AG10803 (cell line): ENCODE results near the gene NUF2.
A peak's percentile ranks its signal among the peaks of the same experiment; 100 is the strongest.
"Not testable (repeated sequence)": the region's sequence is repeated elsewhere in the genome, so short reads cannot be mapped to it uniquely, and the experiment has no call there.

ENCODE experiments used
- DNase-seq: peaks from one replicate; pipeline ENCODE4 v3.0.0; 2010; ENCODE audit warnings: low read depth
- H3K4me3 ChIP-seq: 2 replicates; pipeline ENCODE4 v1.5.1; 2011; ENCODE audit warnings: mild to moderate bottlenecking, low read length, control low read depth
- TF ChIP-seq, protein P1 (sequence below): conservative IDR thresholded peaks from 2 replicates; pipeline ENCODE4 v1.5.1; 2011; ENCODE audit warnings: mild to moderate bottlenecking, low read length, control low read depth, inconsistent platforms

The NUF2 gene

DNA sequence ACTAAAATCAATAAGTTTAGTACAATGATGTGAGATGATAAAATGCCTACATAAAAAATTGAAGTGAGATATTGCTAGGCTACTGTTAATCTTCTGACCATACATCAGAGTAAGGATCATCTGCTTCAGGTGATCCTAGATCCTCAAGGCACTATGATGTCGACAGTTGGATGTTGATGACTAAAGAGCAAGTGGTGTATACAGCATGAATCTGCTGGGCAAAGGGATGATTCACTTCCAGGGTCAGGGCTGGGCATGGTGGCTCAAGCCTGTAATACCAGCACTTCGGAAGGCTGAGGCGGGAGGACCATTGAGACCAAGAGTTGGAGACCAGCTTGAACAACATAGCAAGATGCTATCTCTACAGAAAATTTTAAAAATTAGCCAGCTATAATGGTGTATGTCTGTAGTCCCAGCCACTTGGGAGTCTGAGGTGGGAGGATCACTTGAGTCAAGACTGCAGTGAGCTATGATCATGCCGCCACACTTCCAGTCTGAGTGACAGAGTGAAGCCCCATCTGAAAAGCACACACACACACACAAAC is 24.6 kb downstream of the NUF2 start:
- DNase-seq = no peak
- TF ChIP-seq, protein P1, sequence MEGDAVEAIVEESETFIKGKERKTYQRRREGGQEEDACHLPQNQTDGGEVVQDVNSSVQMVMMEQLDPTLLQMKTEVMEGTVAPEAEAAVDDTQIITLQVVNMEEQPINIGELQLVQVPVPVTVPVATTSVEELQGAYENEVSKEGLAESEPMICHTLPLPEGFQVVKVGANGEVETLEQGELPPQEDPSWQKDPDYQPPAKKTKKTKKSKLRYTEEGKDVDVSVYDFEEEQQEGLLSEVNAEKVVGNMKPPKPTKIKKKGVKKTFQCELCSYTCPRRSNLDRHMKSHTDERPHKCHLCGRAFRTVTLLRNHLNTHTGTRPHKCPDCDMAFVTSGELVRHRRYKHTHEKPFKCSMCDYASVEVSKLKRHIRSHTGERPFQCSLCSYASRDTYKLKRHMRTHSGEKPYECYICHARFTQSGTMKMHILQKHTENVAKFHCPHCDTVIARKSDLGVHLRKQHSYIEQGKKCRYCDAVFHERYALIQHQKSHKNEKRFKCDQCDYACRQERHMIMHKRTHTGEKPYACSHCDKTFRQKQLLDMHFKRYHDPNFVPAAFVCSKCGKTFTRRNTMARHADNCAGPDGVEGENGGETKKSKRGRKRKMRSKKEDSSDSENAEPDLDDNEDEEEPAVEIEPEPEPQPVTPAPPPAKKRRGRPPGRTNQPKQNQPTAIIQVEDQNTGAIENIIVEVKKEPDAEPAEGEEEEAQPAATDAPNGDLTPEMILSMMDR = no peak
- no peak overlapping the region for H3K4me3 ChIP-seq

GRCh38 chr1:163347106-163347505 is 25.4 kb downstream of the NUF2 start:
- DNase-seq = no peak
- TF ChIP-seq, protein P1 = no peak
- no peak overlapping the region for H3K4me3 ChIP-seq

DNA sequence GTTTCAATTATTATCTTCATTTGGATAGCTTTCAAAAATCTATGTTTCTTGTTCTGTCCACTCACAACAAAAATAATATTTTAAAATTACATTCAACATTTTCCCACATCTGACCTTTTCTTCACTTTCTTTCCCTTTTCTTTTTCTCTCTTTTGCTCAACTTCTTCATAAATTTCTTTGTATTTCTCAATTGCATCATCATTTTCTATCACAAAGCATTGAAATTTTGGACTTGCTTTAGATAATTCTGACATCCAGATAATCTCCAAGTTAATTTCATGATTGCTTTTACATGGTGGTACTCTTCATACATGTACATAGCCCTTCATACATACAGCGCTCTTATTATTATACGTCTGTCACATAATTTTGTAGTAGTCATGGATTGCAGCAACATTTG is 30.2 kb downstream of the NUF2 start:
- DNase-seq = no peak
- TF ChIP-seq, protein P1 = no peak
- no peak overlapping the region for H3K4me3 ChIP-seq

GRCh38 chr1:163357378-163357777 is 35.6 kb downstream of the NUF2 start:
- TF ChIP-seq, protein P1 = no peak
- H3K4me3 ChIP-seq = no peak overlapping the region
- no peak for DNase-seq

- not testable (repeated sequence) for DNase-seq, H3K4me3 ChIP-seq
Observed at GRCh38 chr1:163358172-163358571, 36.4 kb downstream of the NUF2 start.

DNA sequence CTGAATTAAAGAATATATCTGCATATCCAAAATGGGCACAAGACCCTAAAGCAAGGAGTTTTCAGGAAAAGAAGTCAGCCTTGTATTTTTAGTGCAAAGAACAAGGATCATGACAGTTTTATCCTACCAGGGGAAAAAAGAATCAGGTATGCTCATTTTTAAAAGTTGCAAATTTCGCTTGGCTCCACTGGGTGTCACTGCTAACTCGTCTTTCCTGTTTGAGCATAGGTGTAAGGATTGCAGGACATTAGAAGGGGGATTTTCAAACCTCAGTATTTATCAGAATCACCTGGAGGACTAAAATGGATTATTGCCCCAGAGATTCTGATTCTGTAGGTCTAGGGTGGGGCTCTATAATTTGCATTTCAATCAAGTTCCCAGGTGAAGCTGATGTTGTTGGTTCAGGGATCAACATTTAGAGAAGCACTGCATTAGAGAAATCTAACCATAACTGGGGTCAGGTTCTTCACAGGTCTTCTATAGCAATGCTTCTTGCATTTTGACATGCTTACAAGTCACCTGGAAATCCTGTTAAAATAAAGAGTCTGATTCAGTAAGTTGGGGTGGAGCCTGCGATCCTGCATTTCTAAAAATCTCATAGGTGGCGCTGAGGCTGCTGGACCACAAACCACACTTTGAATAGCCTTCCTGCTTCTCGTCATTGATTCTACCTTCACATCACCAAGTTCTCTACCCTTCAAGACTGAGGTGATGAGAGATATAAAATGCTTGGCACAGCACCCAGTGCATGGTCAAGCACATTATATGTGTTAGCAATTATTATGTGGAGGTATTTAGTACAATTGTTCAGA is 39.6 kb downstream of the NUF2 start:
- H3K4me3 ChIP-seq = no peak overlapping the region
- no peak for DNase-seq

GRCh38 chr1:163365186-163365585 is 43.4 kb downstream of the NUF2 start:
- no peak for DNase-seq

More for the DNA sequence above, 39.6 kb downstream of the NUF2 start:
- TF ChIP-seq, protein P1 = peak; percentile 45

More at GRCh38 chr1:163365186-163365585, 43.4 kb downstream of the NUF2 start:
- H3K4me3 ChIP-seq = no peak overlapping the region
- TF ChIP-seq, protein P1 = no peak
